Measurements from ENCODE around the gene ALKBH5. TPM values are rescaled to one million over a fixed set of nuclear protein-coding genes. Genes with fewer than 3 reads are reported as not detected.

Gene ALKBH5
- total and polyA plus RNA-seq, 2 of the 8 experiments (the other 6 are each of a cell fraction or from before 2014, with no cell fraction given): 63.7 to 86.4 TPM

- TF ChIP-seq SIN3A (conservative IDR thresholded peaks at IDR 0.05 in 1 of 2, IDR thresholded peaks at IDR 0.05 in 1 of 2; ENCODE audit: low read depth in 1 of 2, low read length in 2 of 2): no peak
- no peak for TF ChIP-seq ASH2L (IDR thresholded peaks at IDR 0.05; ENCODE audit: low read length)
- TF ChIP-seq RXRA (IDR thresholded peaks at IDR 0.05; ENCODE audit: insufficient read depth, low read depth, low read length): no peak
- TF ChIP-seq CHD2 (IDR thresholded peaks at IDR 0.05; ENCODE audit: low read length): no peak
- no peak for TF ChIP-seq SRF (IDR thresholded peaks at IDR 0.05; ENCODE audit: low read depth, low read length)
- no peak for TF ChIP-seq SP2 (IDR thresholded peaks at IDR 0.05; ENCODE audit: low read length)
- no peak for TF ChIP-seq CBX5 (IDR thresholded peaks at IDR 0.05; ENCODE audit: low read depth, low read length)
Measured at GRCh38 chr17:18144261-18144660, 39.4 kb upstream of the ALKBH5 start (continued).
